Loucy (cell line): ENCODE results near the gene TP53TG5.

Source experiments
- H2AFZ ChIP-seq: fragments of 200-600 bp; sonication (generic); 2 replicates; pipeline ENCODE4 v1.6.0; 2016; ENCODE audit warnings: antibody characterized with exemption, mild to moderate bottlenecking, low read length, moderate library complexity
- H3F3A ChIP-seq: fragments of 200-600 bp; 2 replicates; pipeline ENCODE4 v1.6.0; 2016; ENCODE audit warnings: antibody characterized with exemption, low read depth, mild to moderate bottlenecking
- H3K27me3 ChIP-seq: fragments of 200-600 bp; sonication (generic); 2 replicates; pipeline ENCODE4 v1.6.1; 2014; ENCODE audit warnings: low read length, mild to moderate bottlenecking; ENCODE audit not compliant: insufficient read depth, poor library complexity, severe bottlenecking
- H3K36me3 ChIP-seq: fragments of 200-600 bp; sonication (generic); 2 replicates; pipeline ENCODE4 v1.6.1; 2016; ENCODE audit warnings: low read length; ENCODE audit not compliant: insufficient read depth
- H3K4me1 ChIP-seq: fragments of 200-600 bp; sonication (generic); 2 replicates; pipeline ENCODE4 v1.5.1; 2014; ENCODE audit warnings: low read length, mild to moderate bottlenecking; ENCODE audit not compliant: insufficient read depth, poor library complexity, severe bottlenecking
- H3K4me2 ChIP-seq: fragments of 200-600 bp; sonication (generic); 2 replicates; pipeline ENCODE4 v1.6.0; 2014; ENCODE audit warnings: antibody characterized with exemption, low read length, low read depth, mild to moderate bottlenecking; ENCODE audit not compliant: poor library complexity, severe bottlenecking
- H3K4me3 ChIP-seq: fragments of 200-600 bp; sonication (generic); 2 replicates; pipeline ENCODE4 v1.5.1; 2014; ENCODE audit warnings: low read length, mild to moderate bottlenecking, mixed read lengths; ENCODE audit not compliant: poor library complexity, severe bottlenecking
- H3K79me2 ChIP-seq: fragments of 200-600 bp; sonication (generic); 2 replicates; pipeline ENCODE4 v1.6.1; 2014; ENCODE audit warnings: low read length; ENCODE audit not compliant: insufficient read depth
- H3K9ac ChIP-seq: fragments of 200-600 bp; sonication (generic); 2 replicates; pipeline ENCODE4 v1.6.0; 2014; ENCODE audit warnings: mild to moderate bottlenecking, low read depth, low read length, moderate library complexity; ENCODE audit not compliant: poor library complexity, severe bottlenecking
- H3K9me2 ChIP-seq: fragments of 200-600 bp; sonication (generic); replicated peaks from 2 replicates; pipeline ENCODE4 v1.6.1; 2016; ENCODE audit warnings: low read depth, low read length, mixed read lengths
- H3K9me3 ChIP-seq: fragments of 200-600 bp; sonication (generic); 2 replicates; pipeline ENCODE4 v1.6.1; 2014; ENCODE audit warnings: mild to moderate bottlenecking, antibody characterized with exemption, low read length, low read depth; ENCODE audit not compliant: insufficient read depth
- H4K20me1 ChIP-seq: fragments of 200-600 bp; sonication (generic); 2 replicates; pipeline ENCODE4 v1.6.0; 2014; ENCODE audit warnings: antibody characterized with exemption, low read length, mild to moderate bottlenecking; ENCODE audit not compliant: insufficient read depth, poor library complexity, severe bottlenecking
- EZH2phosphoT487 ChIP-seq: fragments of 200-600 bp; IDR thresholded peaks from 2 replicates; pipeline ENCODE4 v1.6.1; 2018; ENCODE audit warnings: antibody characterized with exemption, mild to moderate bottlenecking, moderate library complexity, borderline replicate concordance
- TF ChIP-seq, protein P1 (sequence below): fragments of 200-600 bp; sonication (generic); conservative IDR thresholded peaks from 2 replicates; pipeline ENCODE4 v1.5.1; 2014; ENCODE audit warnings: mild to moderate bottlenecking, antibody characterized with exemption, low read length

Gene TP53TG5

GRCh38 chr20:45377269-45377668 is 856 bp downstream of the TP53TG5 start:
- H3K9ac ChIP-seq = no peak overlapping the region
- no peak overlapping the region for H2AFZ ChIP-seq
- H3F3A ChIP-seq = no peaks in the 10 kb centered on the region
- H3K4me3 ChIP-seq = no peak overlapping the region
- no peak for TF ChIP-seq EZH2phosphoT487
- TF ChIP-seq, protein P1, sequence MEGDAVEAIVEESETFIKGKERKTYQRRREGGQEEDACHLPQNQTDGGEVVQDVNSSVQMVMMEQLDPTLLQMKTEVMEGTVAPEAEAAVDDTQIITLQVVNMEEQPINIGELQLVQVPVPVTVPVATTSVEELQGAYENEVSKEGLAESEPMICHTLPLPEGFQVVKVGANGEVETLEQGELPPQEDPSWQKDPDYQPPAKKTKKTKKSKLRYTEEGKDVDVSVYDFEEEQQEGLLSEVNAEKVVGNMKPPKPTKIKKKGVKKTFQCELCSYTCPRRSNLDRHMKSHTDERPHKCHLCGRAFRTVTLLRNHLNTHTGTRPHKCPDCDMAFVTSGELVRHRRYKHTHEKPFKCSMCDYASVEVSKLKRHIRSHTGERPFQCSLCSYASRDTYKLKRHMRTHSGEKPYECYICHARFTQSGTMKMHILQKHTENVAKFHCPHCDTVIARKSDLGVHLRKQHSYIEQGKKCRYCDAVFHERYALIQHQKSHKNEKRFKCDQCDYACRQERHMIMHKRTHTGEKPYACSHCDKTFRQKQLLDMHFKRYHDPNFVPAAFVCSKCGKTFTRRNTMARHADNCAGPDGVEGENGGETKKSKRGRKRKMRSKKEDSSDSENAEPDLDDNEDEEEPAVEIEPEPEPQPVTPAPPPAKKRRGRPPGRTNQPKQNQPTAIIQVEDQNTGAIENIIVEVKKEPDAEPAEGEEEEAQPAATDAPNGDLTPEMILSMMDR = no peak
- H3K9me2 ChIP-seq = no peaks in the 10 kb centered on the region
- H4K20me1 ChIP-seq = no peaks in the 10 kb centered on the region
- H3K4me2 ChIP-seq = no peak overlapping the region
- no peaks in the 10 kb centered on the region for H3K79me2 ChIP-seq
- H3K9me3 ChIP-seq = no peaks in the 10 kb centered on the region
- H3K27me3 ChIP-seq = no peaks in the 10 kb centered on the region
- H3K4me1 ChIP-seq = peaks cover 6% of the 10 kb centered on the region
- no peaks in the 10 kb centered on the region for H3K36me3 ChIP-seq

GRCh38 chr20:45374966-45375365 is 3.2 kb downstream of the TP53TG5 start:
- H3K9me3 ChIP-seq = no peaks in the 10 kb centered on the region
- no peaks in the 10 kb centered on the region for H3K36me3 ChIP-seq
- no peaks in the 10 kb centered on the region for H3F3A ChIP-seq
- H3K4me3 ChIP-seq = no peak overlapping the region
- peaks cover 6% of the 10 kb centered on the region for H3K4me1 ChIP-seq
- no peaks in the 10 kb centered on the region for H3K27me3 ChIP-seq
- no peak overlapping the region for H3K9ac ChIP-seq
- TF ChIP-seq, protein P1 = no peak
- TF ChIP-seq EZH2phosphoT487 = no peak
- no peaks in the 10 kb centered on the region for H4K20me1 ChIP-seq
- no peaks in the 10 kb centered on the region for H3K79me2 ChIP-seq
- no peaks in the 10 kb centered on the region for H3K9me2 ChIP-seq
- no peak overlapping the region for H2AFZ ChIP-seq
- no peak overlapping the region for H3K4me2 ChIP-seq

DNA sequence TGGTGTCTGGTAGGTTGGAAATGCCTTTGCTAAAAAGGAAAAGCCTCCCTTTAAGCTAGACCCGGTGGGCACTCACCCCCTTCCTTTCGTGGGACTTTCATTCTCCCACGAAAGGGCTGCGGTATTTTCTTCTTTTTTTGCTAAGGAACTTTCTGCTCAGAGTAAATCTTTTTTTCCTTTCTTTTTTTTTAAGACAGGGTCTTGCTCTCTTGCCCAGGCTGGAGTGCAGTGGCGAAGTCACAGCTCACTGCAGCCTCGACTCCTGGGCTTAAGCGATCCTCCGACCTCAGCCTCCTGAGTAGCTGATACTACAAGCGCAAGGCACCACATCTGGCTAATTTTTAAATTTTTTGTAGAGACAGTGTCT is 4.0 kb downstream of the TP53TG5 start:
- TF ChIP-seq, protein P1 = no peak
- no peak for TF ChIP-seq EZH2phosphoT487
- no peaks in the 10 kb centered on the region for H3K79me2 ChIP-seq
- H2AFZ ChIP-seq = 0 out of 2 replicates have a peak overlapping the region, but pooled peaks have one; percentile 73

More for the DNA sequence above, 4.0 kb downstream of the TP53TG5 start:
- no peaks in the 10 kb centered on the region for H4K20me1 ChIP-seq
- H3K4me1 ChIP-seq = peaks cover 7% of the 10 kb centered on the region
- no peak overlapping the region for H3K9ac ChIP-seq
- no peaks in the 10 kb centered on the region for H3K27me3 ChIP-seq
- H3K4me3 ChIP-seq = no peak overlapping the region
- no peaks in the 10 kb centered on the region for H3F3A ChIP-seq
- no peaks in the 10 kb centered on the region for H3K9me3 ChIP-seq
- peak overlapping the region; percentile 49 for H3K4me2 ChIP-seq
- no peaks in the 10 kb centered on the region for H3K9me2 ChIP-seq
- no peaks in the 10 kb centered on the region for H3K36me3 ChIP-seq
